HepG2 (cell line): Measurements from ENCODE around the gene KSR1. TPM values are rescaled to one million over a fixed set of nuclear protein-coding genes. Genes with fewer than 3 reads are reported as not detected.

Experiments used
- ATAC-seq: fragments of 200-7000 bp; cut with Tn5 transposase; 3 replicates; pipeline ENCODE4 v1.9.1; 2020; ENCODE audit warnings: mild to moderate bottlenecking, moderate library complexity
- BruUV-seq: library from RNA; stranded (reverse); fragments of 400-500 nt; replicated peaks from 2 replicates; lab custom pipeline; 2021; lab: Mats Ljungman, UMichigan
- CTCF ChIA-PET: fragments of 300-600 bp; formaldehyde crosslinking; extraction: SDS; loops from one replicate; lab custom pipeline; 2021; ENCODE audit warnings: low total read pairs, inconsistent platforms, low intra/inter-chr PET ratio; lab: Yijun Ruan, JAX
- POLR2A ChIA-PET: fragments of 350-600 bp; sonication (Branson Sonifier 250); formaldehyde crosslinking; loops from one replicate; lab custom pipeline; 2020; ENCODE audit warnings: antibody characterized with exemption, inconsistent platforms; lab: Yijun Ruan, JAX
- DNase-seq: peaks from one replicate; pipeline ENCODE4 v3.0.0-alpha.2; 2015; ENCODE audit warnings: low spot score
- FAIRE-seq: peaks from 3 replicates; lab custom pipeline; 2011; peaks lifted over from hg19 to GRCh38; lab: Jason Lieb, UNC
- H2AFZ ChIP-seq: one replicate; pipeline ENCODE4 v1.6.1; 2011; ENCODE audit warnings: low read length, inconsistent platforms
- H3K27ac ChIP-seq: fragments of 300-600 bp; 3 replicates; pipeline ENCODE4 v1.8.0; 2011; ENCODE audit warnings: mixed run types, mild to moderate bottlenecking, mixed read lengths, low read length, inconsistent platforms; ENCODE audit not compliant: insufficient read depth; ENCODE audit errors: extremely low read length
- H3K27me3 ChIP-seq, 2 experiments: fragments of 200-600 bp in 1 of 2; 2 replicates in 1 of 2; 3 replicates in 1 of 2; pipeline versions ENCODE4 v1.6.0 to v1.8.0; 2011; ENCODE audit warnings: low read length in 2 of 2, mild to moderate bottlenecking in 2 of 2, moderate library complexity in 2 of 2, inconsistent platforms in 1 of 2; ENCODE audit not compliant: insufficient read depth in 2 of 2, control insufficient read depth in 1 of 2
- H3K36me3 ChIP-seq, 2 experiments: fragments of 200-600 bp in 1 of 2; replicated peaks in 1 of 2; 2 replicates in 1 of 2; 3 replicates in 1 of 2; pipeline versions ENCODE4 v1.5.1 to v1.8.0; 2011; ENCODE audit warnings: low read length in 2 of 2, inconsistent platforms in 1 of 2; ENCODE audit not compliant: insufficient read depth in 2 of 2, control insufficient read depth in 1 of 2
- H3K4me1 ChIP-seq: 2 replicates; pipeline ENCODE4 v1.5.1; 2012; ENCODE audit warnings: low read length, inconsistent platforms; ENCODE audit not compliant: insufficient read depth
- H3K4me2 ChIP-seq: 2 replicates; pipeline ENCODE4 v1.6.0; 2011; ENCODE audit warnings: low read depth, low read length, inconsistent platforms
- H3K4me3 ChIP-seq, 3 experiments: fragments of 200-600 bp in 1 of 3; sonication (generic), shearing (Covaris generic) in 1 of 3; replicated peaks in 1 of 3; 2 replicates each; pipeline ENCODE4 v1.5.1; 2011 to 2016; ENCODE audit warnings: low read length in 3 of 3, inconsistent platforms in 2 of 3, low read depth in 2 of 3, mild to moderate bottlenecking in 2 of 3, control low read depth in 1 of 3, mixed read lengths in 1 of 3; ENCODE audit not compliant: insufficient read depth in 1 of 3
- H3K79me2 ChIP-seq: one replicate; pipeline ENCODE4 v1.6.1; 2011; ENCODE audit warnings: low read length, inconsistent platforms; ENCODE audit not compliant: insufficient read depth
- H3K9ac ChIP-seq: 2 replicates; pipeline ENCODE4 v1.6.0; 2011; ENCODE audit warnings: mild to moderate bottlenecking, low read depth, low read length, inconsistent platforms; ENCODE audit not compliant: insufficient read depth
- H3K9me3 ChIP-seq: 2 replicates; pipeline ENCODE4 v1.5.1; 2012; ENCODE audit warnings: mild to moderate bottlenecking, low read length
- H4K20me1 ChIP-seq: 2 replicates; pipeline ENCODE4 v1.6.0; 2011; ENCODE audit warnings: inconsistent platforms, mild to moderate bottlenecking, low read length, moderate library complexity; ENCODE audit not compliant: insufficient read depth
- HHEX ChIP-seq: IDR thresholded peaks from 2 replicates; pipeline ENCODE4 v1.6.1; 2016; ENCODE audit warnings: control low read depth
- ZSCAN29 ChIP-seq: sonication (generic); formaldehyde crosslinking; conservative IDR thresholded peaks from 2 replicates; pipeline ENCODE4 v1.4.0; 2020; ENCODE audit warnings: mild to moderate bottlenecking, missing genetic modification reagents
- WGBS: methylation state at CpG from one replicate; pipeline ENCODE4 v1.1.6; 2017; ENCODE audit warnings: low lambda C conversion rate; 5-methylcytosine and 5-hydroxymethylcytosine counted together
- in situ Hi-C: cut with HindIII; loops from 2 replicates; pipeline ENCODE4 v1.10.0; 2017; ENCODE audit warnings: low pct_unique_long_range_greater_than_20kb; ENCODE audit not compliant: extremely low pct_ligation_motif_present
- intact Hi-C: fragments of 100-400 bp; cut with micrococcal nuclease; formaldehyde crosslinking; loops from one replicate; pipeline ENCODE4 v1.10.0; 2022; ENCODE audit not compliant: unreplicated experiment
- polyA plus RNA-seq, 8 experiments: library from polyadenylated mRNA; depleted of rRNA in 3 of 8; stranded (reverse) in 7 of 8; unstranded in 1 of 8; fragments of >200 nt; fragmentation: Illumina TruSeq in 4 of 8; extraction: Trizol in 4 of 8; gene quantifications; 2 replicates each; pipeline versions ENCODE4 v1.2.1 to v1.2.3, GENCODE V29; 2011 to 2016; ENCODE audit warnings: low read depth in 4 of 8, missing spikeins in 1 of 8, mixed read lengths in 1 of 8; ENCODE audit not compliant: insufficient read depth in 1 of 8
- total RNA-seq, 5 experiments: library from RNA; depleted of rRNA; stranded (reverse); fragments of >200 nt; fragmentation: Illumina TruSeq; extraction: Trizol; gene quantifications; 2 replicates each; pipeline ENCODE4 v1.2.3, GENCODE V29; 2016; ENCODE audit warnings: low read depth in 1 of 5
- TF ChIP-seq, protein P1 (sequence below), 2 experiments: fragments of 450-650 bp in 1 of 2; sonication (generic) in 1 of 2; formaldehyde crosslinking; IDR thresholded peaks; 2 replicates each; pipeline versions ENCODE4 v1.5.0 to v1.8.0; 2020 to 2022; ENCODE audit warnings: mild to moderate bottlenecking in 1 of 2, missing genetic modification reagents in 1 of 2
- TF ChIP-seq, protein P2 (sequence below): IDR thresholded peaks from 2 replicates; pipeline ENCODE4 v1.6.1; 2016; ENCODE audit warnings: low read depth, missing genetic modification reagents, missing compliant biosample characterization

KSR1 gene
- total and polyA plus RNA-seq, 2 of the 13 experiments (the other 11 are each of a cell fraction or from before 2014, with no cell fraction given): 10.1 to 16.6 TPM

DNA sequence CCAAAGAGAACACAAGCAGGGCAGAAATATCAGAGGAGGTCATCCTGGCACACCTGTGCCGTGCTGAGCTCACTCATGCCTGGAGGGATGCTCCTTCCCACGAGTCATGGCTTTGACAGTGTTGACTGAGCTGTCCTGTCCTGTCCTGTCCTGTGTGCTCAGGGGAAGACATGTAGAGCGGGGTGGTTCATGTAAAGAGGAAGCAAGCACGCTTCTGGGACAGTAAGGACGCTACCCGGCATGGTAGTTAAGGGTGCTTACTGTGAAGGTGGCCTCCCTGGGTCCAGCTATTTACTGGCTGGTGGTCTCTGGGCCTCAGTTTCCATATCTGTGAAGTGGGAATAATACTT is 175.1 kb downstream of the KSR1 start:
- CTCF ChIA-PET: no interaction called here
- ATAC-seq: no peak

More for the DNA sequence above, 175.1 kb downstream of the KSR1 start:
- Histone ChIP-seq H3K4me2 (no peak overlapping the region), H4K20me1 (no peaks in the 10 kb centered on the region), H3K79me2 (no peaks in the 10 kb centered on the region), H2AFZ (no peak overlapping the region), H3K9ac (no peak overlapping the region), H3K27ac (no peak overlapping the region), H3K27me3 (no peaks in the 10 kb centered on the region), H3K4me1 (peaks cover 17% of the 10 kb centered on the region), H3K36me3 (peaks cover 2% of the 10 kb centered on the region in 2 experiments; a peak in 2 of 5 replicates), H3K4me3 (no peak overlapping the region), H3K9me3 (no peaks in the 10 kb centered on the region)
- POLR2A ChIA-PET: no interaction called here
- FAIRE-seq (no peak), DNase-seq (no peak)
- in situ Hi-C loops (no loop called here), intact Hi-C loops (no loop called here)
- 85% methylated on average over 5 of the region's 6 CpGs for WGBS
- no TSS peak for BruUV-seq
- TF ChIP-seq ZSCAN29 (no peak), HHEX (CRISPR knock-in tag) (no peak)
- TF ChIP-seq, protein P1, sequence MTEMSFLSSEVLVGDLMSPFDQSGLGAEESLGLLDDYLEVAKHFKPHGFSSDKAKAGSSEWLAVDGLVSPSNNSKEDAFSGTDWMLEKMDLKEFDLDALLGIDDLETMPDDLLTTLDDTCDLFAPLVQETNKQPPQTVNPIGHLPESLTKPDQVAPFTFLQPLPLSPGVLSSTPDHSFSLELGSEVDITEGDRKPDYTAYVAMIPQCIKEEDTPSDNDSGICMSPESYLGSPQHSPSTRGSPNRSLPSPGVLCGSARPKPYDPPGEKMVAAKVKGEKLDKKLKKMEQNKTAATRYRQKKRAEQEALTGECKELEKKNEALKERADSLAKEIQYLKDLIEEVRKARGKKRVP (CRISPR knock-in tag; IDR thresholded peaks at IDR 0.05): no peak
- TF ChIP-seq, protein P2, sequence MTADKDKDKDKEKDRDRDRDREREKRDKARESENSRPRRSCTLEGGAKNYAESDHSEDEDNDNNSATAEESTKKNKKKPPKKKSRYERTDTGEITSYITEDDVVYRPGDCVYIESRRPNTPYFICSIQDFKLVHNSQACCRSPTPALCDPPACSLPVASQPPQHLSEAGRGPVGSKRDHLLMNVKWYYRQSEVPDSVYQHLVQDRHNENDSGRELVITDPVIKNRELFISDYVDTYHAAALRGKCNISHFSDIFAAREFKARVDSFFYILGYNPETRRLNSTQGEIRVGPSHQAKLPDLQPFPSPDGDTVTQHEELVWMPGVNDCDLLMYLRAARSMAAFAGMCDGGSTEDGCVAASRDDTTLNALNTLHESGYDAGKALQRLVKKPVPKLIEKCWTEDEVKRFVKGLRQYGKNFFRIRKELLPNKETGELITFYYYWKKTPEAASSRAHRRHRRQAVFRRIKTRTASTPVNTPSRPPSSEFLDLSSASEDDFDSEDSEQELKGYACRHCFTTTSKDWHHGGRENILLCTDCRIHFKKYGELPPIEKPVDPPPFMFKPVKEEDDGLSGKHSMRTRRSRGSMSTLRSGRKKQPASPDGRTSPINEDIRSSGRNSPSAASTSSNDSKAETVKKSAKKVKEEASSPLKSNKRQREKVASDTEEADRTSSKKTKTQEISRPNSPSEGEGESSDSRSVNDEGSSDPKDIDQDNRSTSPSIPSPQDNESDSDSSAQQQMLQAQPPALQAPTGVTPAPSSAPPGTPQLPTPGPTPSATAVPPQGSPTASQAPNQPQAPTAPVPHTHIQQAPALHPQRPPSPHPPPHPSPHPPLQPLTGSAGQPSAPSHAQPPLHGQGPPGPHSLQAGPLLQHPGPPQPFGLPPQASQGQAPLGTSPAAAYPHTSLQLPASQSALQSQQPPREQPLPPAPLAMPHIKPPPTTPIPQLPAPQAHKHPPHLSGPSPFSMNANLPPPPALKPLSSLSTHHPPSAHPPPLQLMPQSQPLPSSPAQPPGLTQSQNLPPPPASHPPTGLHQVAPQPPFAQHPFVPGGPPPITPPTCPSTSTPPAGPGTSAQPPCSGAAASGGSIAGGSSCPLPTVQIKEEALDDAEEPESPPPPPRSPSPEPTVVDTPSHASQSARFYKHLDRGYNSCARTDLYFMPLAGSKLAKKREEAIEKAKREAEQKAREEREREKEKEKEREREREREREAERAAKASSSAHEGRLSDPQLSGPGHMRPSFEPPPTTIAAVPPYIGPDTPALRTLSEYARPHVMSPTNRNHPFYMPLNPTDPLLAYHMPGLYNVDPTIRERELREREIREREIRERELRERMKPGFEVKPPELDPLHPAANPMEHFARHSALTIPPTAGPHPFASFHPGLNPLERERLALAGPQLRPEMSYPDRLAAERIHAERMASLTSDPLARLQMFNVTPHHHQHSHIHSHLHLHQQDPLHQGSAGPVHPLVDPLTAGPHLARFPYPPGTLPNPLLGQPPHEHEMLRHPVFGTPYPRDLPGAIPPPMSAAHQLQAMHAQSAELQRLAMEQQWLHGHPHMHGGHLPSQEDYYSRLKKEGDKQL: no peak
